ENCODE results near the gene LCT. TPM values are rescaled to one million over a fixed set of nuclear protein-coding genes. Genes with fewer than 3 reads are reported as not detected.

LCT gene
- total and polyA plus RNA-seq, 9 of the 15 experiments (the other 6 are each of a cell fraction or from before 2014, with no cell fraction given) = 0.01 to 0.04 (median 0.03) TPM; not detected in 4

- TF ChIP-seq MYC (IDR thresholded peaks at IDR 0.05; ENCODE audit: low read depth, low read length) = 0 out of 2 replicates have a peak, but pooled peaks have one; percentile 21
- no peak for TF ChIP-seq MYC (CRISPR knock-in tag; IDR thresholded peaks at IDR 0.05; ENCODE audit: borderline replicate concordance, low read depth)
- TF ChIP-seq E2F6 (IDR thresholded peaks at IDR 0.05; ENCODE audit: borderline replicate concordance in 1 of 2, extremely low read depth in 1 of 2, insufficient read depth in 1 of 2, insufficient read length in 1 of 2, low read depth in 1 of 2, low read length in 1 of 2, poor library complexity in 1 of 2, severe bottlenecking in 1 of 2) = peak in 1 of 2 experiments; percentile 44
- TF ChIP-seq ZNF316 (IDR thresholded peaks at IDR 0.05) = 0 out of 2 replicates have a peak, but pooled peaks have one; percentile 19
- TF ChIP-seq TEAD4 (IDR thresholded peaks at IDR 0.05; ENCODE audit: low read length) = peak; percentile 53; the same call in 1 of the 2 replicates
- no peak for TF ChIP-seq TEAD4 (CRISPR knock-in tag; IDR thresholded peaks at IDR 0.05; ENCODE audit: borderline replicate concordance)
- peak; percentile 66; the same call in 1 of the 2 replicates for TF ChIP-seq SMC3 (conservative IDR thresholded peaks at IDR 0.05; ENCODE audit: insufficient read depth, low read depth, low read length)
- peak; percentile 65 to 73 (median 67) for TF ChIP-seq CTCF (IDR thresholded peaks at IDR 0.05 in 2 of 3, conservative IDR thresholded peaks at IDR 0.05 in 1 of 3; ENCODE audit: insufficient read depth in 2 of 3, low read depth in 1 of 3, low read length in 3 of 3)
- TF ChIP-seq ZSCAN29 (IDR thresholded peaks at IDR 0.05) = no peak
- TF ChIP-seq BHLHE40 (IDR thresholded peaks at IDR 0.05; ENCODE audit: low read length) = peak; percentile 58
Measured at GRCh38 chr2:135818937-135819610, 17.9 kb downstream of the LCT start (continued).

Measured in K562 (cell line).